C4-2B (cell line): ENCODE results near the gene PELI2.

ENCODE experiments used
- CTCF ChIP-seq: fragments of 450-650 bp; conservative IDR thresholded peaks from 2 replicates; pipeline ENCODE4 v1.5.1; 2017; ENCODE audit warnings: mild to moderate bottlenecking
- ZFX ChIP-seq: fragments of 450-650 bp; IDR thresholded peaks from 2 replicates; pipeline ENCODE4 v1.6.1; 2017

DNA sequence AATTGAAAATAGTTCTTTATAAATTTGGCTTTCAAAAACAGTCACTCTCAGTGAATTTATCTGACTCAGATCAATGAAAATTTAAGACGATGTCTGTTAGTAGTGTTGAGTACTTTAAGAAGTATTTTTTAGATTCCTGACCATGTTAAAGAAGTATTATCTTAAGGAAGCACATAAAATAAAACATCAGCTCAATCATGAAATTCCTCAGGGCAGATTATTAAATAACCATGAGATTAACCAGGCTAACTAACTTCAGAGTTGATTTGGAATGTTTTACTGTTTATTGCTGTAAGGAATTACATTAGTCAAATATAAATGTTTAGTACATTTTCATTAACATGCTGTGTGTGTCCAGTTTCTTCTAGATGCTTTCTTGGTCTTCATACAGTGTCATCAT, 160.2 kb downstream of the PELI2 start:
- TF ChIP-seq CTCF, result no peak
- TF ChIP-seq ZFX, result no peak
